GM12878 (cell line): ENCODE measurements around the gene FIGNL2. TPM values are rescaled to one million over a fixed set of nuclear protein-coding genes. Genes with fewer than 3 reads are reported as not detected.

Source experiments
- ATAC-seq: fragments of 200-7000 bp; cut with Tn5 transposase; 3 replicates; pipeline ENCODE4 v1.9.1; 2020; ENCODE audit warnings: mild to moderate bottlenecking, moderate library complexity
- BruUV-seq: library from RNA; stranded (reverse); fragments of 400-500 nt; replicated peaks from 2 replicates; lab custom pipeline; 2021; lab: Mats Ljungman, UMichigan
- CTCF ChIA-PET: fragments of 300-600 bp; sonication (Branson Sonifier 250); formaldehyde crosslinking; extraction: SDS; loops from one replicate; lab custom pipeline; 2021; ENCODE audit warnings: inconsistent platforms; lab: Yijun Ruan, JAX
- POLR2A ChIA-PET: fragments of 350-600 bp; formaldehyde crosslinking; extraction: SDS; loops from one replicate; lab custom pipeline; 2021; ENCODE audit warnings: inconsistent platforms; lab: Charles Lee
- RAD21 ChIA-PET: fragments of 300-600 bp; sonication (Branson Sonifier 250); formaldehyde crosslinking; loops from one replicate; lab custom pipeline; 2023; ENCODE audit warnings: antibody characterized with exemption; ENCODE audit not compliant: unreplicated experiment; lab: Charles Lee
- SMC1A ChIA-PET: fragments of 300-600 bp; sonication (Branson Sonifier 250); formaldehyde crosslinking; loops from one replicate; lab custom pipeline; 2023; ENCODE audit not compliant: unreplicated experiment, uncharacterized antibody; lab: Charles Lee
- DNase-seq: peaks from one replicate; pipeline ENCODE4 v3.0.0-alpha.2; 2011; ENCODE audit warnings: low read depth, low spot score
- FAIRE-seq: peaks from 3 replicates; lab custom pipeline; 2011; peaks lifted over from hg19 to GRCh38; lab: Jason Lieb, UNC
- H2AFZ ChIP-seq: 2 replicates; pipeline ENCODE4 v1.6.0; 2011; ENCODE audit warnings: low read depth, low read length, control low read depth; ENCODE audit not compliant: control insufficient read depth
- H3K27ac ChIP-seq: 2 replicates; pipeline ENCODE4 v1.5.1; 2011; ENCODE audit warnings: control low read depth; ENCODE audit not compliant: control insufficient read depth, insufficient read depth
- H3K27me3 ChIP-seq, 2 experiments: replicated peaks in 1 of 2; 2 replicates each; pipeline versions ENCODE4 v1.6.0 to v1.6.1; 2011; ENCODE audit warnings: low read length in 1 of 2; ENCODE audit not compliant: control insufficient read depth in 2 of 2, insufficient read depth in 2 of 2
- H3K36me3 ChIP-seq, 2 experiments: 2 replicates each; pipeline ENCODE4 v1.5.1; 2011; ENCODE audit warnings: low read length in 1 of 2; ENCODE audit not compliant: control insufficient read depth in 2 of 2, insufficient read depth in 2 of 2
- H3K4me1 ChIP-seq: 2 replicates; pipeline ENCODE4 v1.6.1; 2011; ENCODE audit warnings: mild to moderate bottlenecking, low read length, moderate library complexity, mixed read lengths; ENCODE audit not compliant: control insufficient read depth, insufficient read depth
- H3K4me2 ChIP-seq: 2 replicates; pipeline ENCODE4 v1.6.0; 2011; ENCODE audit warnings: control low read depth; ENCODE audit not compliant: control insufficient read depth, insufficient read depth
- H3K4me3 ChIP-seq: fragments of 200-600 bp; sonication (generic); 2 replicates; pipeline ENCODE4 v1.5.1; 2016
- H3K79me2 ChIP-seq: 2 replicates; pipeline ENCODE4 v1.6.0; 2011; ENCODE audit warnings: low read length; ENCODE audit not compliant: control insufficient read depth, insufficient read depth
- H3K9ac ChIP-seq: 2 replicates; pipeline ENCODE4 v1.8.0; 2011; ENCODE audit warnings: low read length, control low read depth, mixed read lengths; ENCODE audit not compliant: control insufficient read depth, insufficient read depth
- H3K9me3 ChIP-seq: replicated peaks from 3 replicates; pipeline ENCODE4 v1.5.1; 2011; ENCODE audit warnings: mild to moderate bottlenecking, low read length; ENCODE audit not compliant: control insufficient read depth, insufficient read depth
- H4K20me1 ChIP-seq: 2 replicates; pipeline ENCODE4 v1.6.0; 2011; ENCODE audit not compliant: control insufficient read depth, insufficient read depth
- ATF3 ChIP-seq: IDR thresholded peaks from 2 replicates; pipeline ENCODE4 v1.6.1; 2011; ENCODE audit warnings: low read depth, mild to moderate bottlenecking, low read length, moderate library complexity, borderline replicate concordance; ENCODE audit errors: extremely low read depth
- CBFB ChIP-seq: IDR thresholded peaks from 2 replicates; pipeline ENCODE4 v1.6.1; 2016; ENCODE audit warnings: antibody characterized with exemption, low read depth
- CBX5 ChIP-seq: sonication (generic); IDR thresholded peaks from 2 replicates; pipeline ENCODE4 v1.6.1; 2016; ENCODE audit warnings: low read depth, moderate library complexity, mild to moderate bottlenecking, inconsistent platforms
- E2F8 ChIP-seq: fragments of 450-650 bp; IDR thresholded peaks from 2 replicates; pipeline ENCODE4 v1.6.1; 2018; ENCODE audit warnings: mild to moderate bottlenecking, low read depth, moderate library complexity; ENCODE audit not compliant: partially characterized antibody
- ESRRA ChIP-seq: IDR thresholded peaks from 2 replicates; pipeline ENCODE4 v1.6.1; 2012; ENCODE audit warnings: mild to moderate bottlenecking, low read length, improper control_type of control experiment
- EZH2 ChIP-seq: IDR thresholded peaks from 2 replicates; pipeline ENCODE4 v1.6.1; 2012; ENCODE audit warnings: low read depth, mild to moderate bottlenecking, control low read depth, inconsistent platforms, low read length, borderline replicate concordance; ENCODE audit not compliant: control insufficient read depth
- FOS ChIP-seq: IDR thresholded peaks from 3 replicates; pipeline ENCODE4 v1.6.1; 2011; ENCODE audit warnings: borderline replicate concordance; ENCODE audit not compliant: insufficient read length; ENCODE audit errors: extremely low read depth
- HCFC1 ChIP-seq: fragments of 150-350 bp; IDR thresholded peaks from 2 replicates; pipeline ENCODE4 v1.6.1; 2014; ENCODE audit warnings: low read length
- HDGF ChIP-seq: fragments of 450-650 bp; IDR thresholded peaks from 2 replicates; pipeline ENCODE4 v1.6.1; 2016; ENCODE audit warnings: antibody characterized with exemption
- JUND ChIP-seq: IDR thresholded peaks from 2 replicates; pipeline ENCODE4 v1.6.1; 2012; ENCODE audit warnings: low read depth, mild to moderate bottlenecking, low read length, improper control_type of control experiment, moderate library complexity
- KDM1A ChIP-seq: fragments of 200-600 bp; sonication (generic); IDR thresholded peaks from 2 replicates; pipeline ENCODE4 v1.6.1; 2016; ENCODE audit warnings: borderline replicate concordance
- LARP7 ChIP-seq: fragments of 450-650 bp; IDR thresholded peaks from 2 replicates; pipeline ENCODE4 v1.6.1; 2017; ENCODE audit warnings: mild to moderate bottlenecking
- NR2C2 ChIP-seq: IDR thresholded peaks from 2 replicates; pipeline ENCODE4 v1.6.1; 2011; ENCODE audit warnings: borderline replicate concordance, low read depth; ENCODE audit not compliant: control insufficient read depth, insufficient read length
- RAD21 ChIP-seq: IDR thresholded peaks from 2 replicates; pipeline ENCODE4 v1.6.1; 2011; ENCODE audit warnings: mild to moderate bottlenecking, low read depth, low read length, moderate library complexity; ENCODE audit not compliant: insufficient read depth
- RCOR1 ChIP-seq: conservative IDR thresholded peaks from 2 replicates; pipeline ENCODE4 v1.6.1; 2012; ENCODE audit warnings: low read depth, low read length, improper control_type of control experiment
- SMAD1 ChIP-seq: fragments of 450-650 bp; IDR thresholded peaks from 2 replicates; pipeline ENCODE4 v1.6.1; 2018; ENCODE audit warnings: mild to moderate bottlenecking, low read depth; ENCODE audit not compliant: partially characterized antibody
- STAT1 ChIP-seq: fragments of 450-650 bp; conservative IDR thresholded peaks from 2 replicates; pipeline ENCODE4 v1.6.1; 2014; ENCODE audit warnings: antibody characterized with exemption, mild to moderate bottlenecking
- TAF1 ChIP-seq: IDR thresholded peaks from 2 replicates; pipeline ENCODE4 v1.6.1; 2011; ENCODE audit warnings: mild to moderate bottlenecking, low read depth, low read length, borderline replicate concordance
- WGBS: methylation state at CpG from one replicate; pipeline ENCODE4 v1.1.6; 2016; ENCODE audit warnings: low lambda C conversion rate; ENCODE audit not compliant: insufficient replicate concordance, insufficient coverage; ENCODE audit errors: missing lambda C conversion rate; 5-methylcytosine and 5-hydroxymethylcytosine counted together
- in situ Hi-C: fragments of 300-500 bp; cut with MboI; formaldehyde crosslinking; loops from 9 replicates; pipeline ENCODE4 v1.14.3; 2018; ENCODE audit warnings: mixed read lengths
- intact Hi-C: fragments of 100-400 bp; cut with micrococcal nuclease; formaldehyde crosslinking; loops from one replicate; pipeline ENCODE4 v1.14.2; 2022; ENCODE audit not compliant: unreplicated experiment
- polyA plus RNA-seq, 11 experiments: library from polyadenylated mRNA; depleted of rRNA in 4 of 11; unstranded in 6 of 11; stranded (reverse) in 5 of 11; fragments of >200 nt; fragmentation: Nextera tagmentation in 4 of 11; fragmentation: Illumina TruSeq in 1 of 11; extraction: Ambion mirVana in 4 of 11; extraction: Trizol in 1 of 11; gene quantifications; 1 replicate in 1 of 11; 2 replicates in 10 of 11; pipeline versions ENCODE4 v1.2.1 to v1.2.3, GENCODE V29; 2011 to 2016; ENCODE audit warnings: inconsistent platforms in 2 of 11, missing spikeins in 2 of 11, low read depth in 1 of 11
- total RNA-seq, 4 experiments: library from RNA; depleted of rRNA in 3 of 4; stranded (reverse); fragments of >200 nt in 3 of 4; fragmentation: Illumina TruSeq in 1 of 4; extraction: Trizol in 1 of 4; gene quantifications; 2 replicates each; pipeline versions ENCODE4 v1.2.1 to v1.2.3, GENCODE V29; 2013 to 2021

FIGNL2 gene
- total and polyA plus RNA-seq, 10 of the 15 experiments (the other 5 are each of a cell fraction or from before 2014, with no cell fraction given) = not detected

DNA sequence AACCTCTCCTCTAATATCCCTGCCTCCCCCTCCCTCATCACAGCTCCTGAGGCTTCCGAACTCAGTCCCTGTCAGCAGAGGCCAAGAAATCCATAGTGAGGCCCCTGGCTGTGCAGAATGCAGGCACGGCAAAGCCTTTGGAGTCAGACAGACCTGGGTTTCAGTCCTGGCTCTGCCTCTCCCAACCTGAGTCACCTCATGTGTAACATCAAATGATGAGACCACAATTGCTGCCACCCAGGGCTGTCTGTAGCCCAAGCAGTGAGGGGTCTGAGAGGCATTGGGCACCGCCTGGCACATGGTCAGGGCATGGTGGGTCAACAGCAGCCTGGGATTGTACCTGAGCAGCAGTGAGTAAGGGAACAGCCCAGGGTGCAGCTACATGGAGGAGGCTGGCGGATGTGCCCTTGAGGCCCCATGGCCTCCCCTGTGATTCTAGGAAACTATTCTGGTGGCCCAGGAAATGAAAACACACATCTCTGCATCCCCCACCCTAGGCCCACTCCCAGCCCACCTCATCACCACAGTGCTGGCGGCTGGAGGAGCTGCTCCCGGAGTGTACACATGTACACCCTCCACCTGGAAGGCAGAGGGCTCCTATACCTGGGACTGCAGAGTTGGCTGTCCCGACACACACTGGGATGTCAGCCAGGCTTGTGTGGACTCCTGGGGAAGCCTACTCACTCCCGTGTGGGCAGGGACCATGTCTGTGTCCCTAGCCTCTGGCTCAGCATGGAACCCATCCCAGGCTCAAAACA lies 47.0 kb upstream of the FIGNL2 start (continued):
- TF ChIP-seq SMAD1 (no peak), EZH2 (no peak), JUND (no peak)

DNA sequence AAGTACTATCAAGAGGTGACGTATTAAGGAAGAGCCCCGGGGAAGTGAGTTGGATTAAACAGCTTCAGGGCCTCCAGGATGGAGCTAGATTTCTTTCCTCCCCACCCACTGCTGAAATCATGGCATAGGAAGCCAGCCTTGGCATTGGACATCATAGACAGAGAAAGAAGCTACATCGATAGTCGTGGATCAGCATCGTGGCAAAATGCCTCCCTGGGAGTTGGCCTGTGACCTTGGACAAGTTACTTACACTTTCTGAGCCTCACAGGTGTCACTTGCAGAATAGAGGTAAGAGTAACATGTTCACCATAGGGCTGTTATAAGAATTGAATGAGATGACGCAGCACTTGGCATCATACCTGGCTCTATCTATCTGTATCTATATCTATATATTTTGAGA lies 45.3 kb upstream of the FIGNL2 start:
- Histone ChIP-seq H3K4me3 (no peak overlapping the region), H3K27me3 (peaks cover 0 to 1% of the 10 kb centered on the region in 2 experiments; a peak in 1 of 4 replicates), H3K9me3 (no peaks in the 10 kb centered on the region), H3K36me3 (no peaks in the 10 kb centered on the region), H3K79me2 (no peaks in the 10 kb centered on the region), H4K20me1 (no peaks in the 10 kb centered on the region), H3K27ac (no peak overlapping the region), H3K4me1 (no peaks in the 10 kb centered on the region), H3K9ac (no peak overlapping the region), H2AFZ (no peak overlapping the region), H3K4me2 (no peak overlapping the region)
- BruUV-seq = no TSS peak
- ChIA-PET RAD21 (no interaction called here), SMC1A (interaction anchor here (1.9 kb wide), 1 partner anchor 110 kb away, joined by 5 read pairs; no protein-coding TSS in a partner anchor), POLR2A (no interaction called here), CTCF (interaction anchor here (0.7 to 3.3 kb wide), 10 partner anchors 17 to 192 kb away, joined by 3 to 12 read pairs (median 4); no protein-coding TSS in a partner anchor)
- DNase-seq (no peak), FAIRE-seq (no peak), ATAC-seq (no peak)
- TF ChIP-seq ATF3 = no peak
- TF ChIP-seq HCFC1 = no peak
- no peak for TF ChIP-seq ESRRA
- TF ChIP-seq STAT1 = no peak
- TF ChIP-seq TAF1 = no peak
- TF ChIP-seq CBX5 = no peak
- TF ChIP-seq CBFB = no peak
- no peak for TF ChIP-seq HDGF
- TF ChIP-seq LARP7 = no peak
- no peak for TF ChIP-seq RCOR1
- no peak for TF ChIP-seq KDM1A
- TF ChIP-seq FOS = no peak
- no peak for TF ChIP-seq RAD21
- TF ChIP-seq NR2C2 = no peak
- no peak for TF ChIP-seq E2F8
- intact Hi-C loops (loop anchor here (2.0 to 5.0 kb wide), 2 partner anchors 87 to 129 kb away; no protein-coding TSS in a partner anchor), in situ Hi-C loops (no loop called here)
- WGBS = 28% methylated on average over 6 of the region's 6 CpGs
